Measurements from ENCODE around the gene SF3B3. TPM values are rescaled to one million over a fixed set of nuclear protein-coding genes. Genes with fewer than 3 reads are reported as not detected.

Gene SF3B3
- total RNA-seq, 1 donor from 2014 or later, result 91.3 TPM

GRCh38 chr16:70591615-70592014 is 68.0 kb downstream of the SF3B3 start:
- no peaks in the 10 kb centered on the region for H3K27me3 ChIP-seq
- H3K4me3 ChIP-seq, result no peak overlapping the region
- H3K27ac ChIP-seq, result peak overlapping the region; percentile 87
- DNase-seq (ENCODE audit: extremely low spot score in 2 of 2), result no peak
- no peaks in the 10 kb centered on the region for H3K9me3 ChIP-seq
- intact Hi-C loops (cut with DNase I), result loop anchor here (5.0 kb wide), 1 partner anchor 46 kb away; no protein-coding TSS in a partner anchor
- TF ChIP-seq CTCF (IDR thresholded peaks at IDR 0.05) (no peak), POLR2A (IDR thresholded peaks at IDR 0.05) (no peak), POLR2AphosphoS5 (IDR thresholded peaks at IDR 0.05; ENCODE audit: insufficient read depth in 1 of 2, low read depth in 1 of 2) (no peak)
- H3K4me1 ChIP-seq, result peaks cover 67% of the 10 kb centered on the region
- H3K36me3 ChIP-seq, result no peaks in the 10 kb centered on the region

GRCh38 chr16:70592106-70592571 is 68.5 kb downstream of the SF3B3 start:
- Histone ChIP-seq H3K9me3 (no peaks in the 10 kb centered on the region), H3K4me1 (peaks cover 67% of the 10 kb centered on the region), H3K27ac (peak overlapping the region; percentile 87), H3K4me3 (no peak overlapping the region), H3K27me3 (no peaks in the 10 kb centered on the region), H3K36me3 (no peaks in the 10 kb centered on the region)
- intact Hi-C loops (cut with DNase I), result loop anchor here (5.0 kb wide), 1 partner anchor 45 kb away; no protein-coding TSS in a partner anchor
- TF ChIP-seq CTCF (IDR thresholded peaks at IDR 0.05) (no peak), POLR2AphosphoS5 (IDR thresholded peaks at IDR 0.05; ENCODE audit: insufficient read depth in 1 of 2, low read depth in 1 of 2) (peak; percentile 34 to 64), POLR2A (IDR thresholded peaks at IDR 0.05) (no peak)
- DNase-seq (ENCODE audit: extremely low spot score in 2 of 2), result no peak

GRCh38 chr16:70593544-70593943 is 69.9 kb downstream of the SF3B3 start:
- Histone ChIP-seq H3K27me3 (no peaks in the 10 kb centered on the region), H3K9me3 (no peaks in the 10 kb centered on the region), H3K4me1 (peaks cover 58% of the 10 kb centered on the region), H3K36me3 (no peaks in the 10 kb centered on the region), H3K27ac (no peak overlapping the region), H3K4me3 (no peak overlapping the region)
- TF ChIP-seq POLR2AphosphoS5 (IDR thresholded peaks at IDR 0.05; ENCODE audit: insufficient read depth in 1 of 2, low read depth in 1 of 2) (no peak), POLR2A (IDR thresholded peaks at IDR 0.05) (no peak), CTCF (IDR thresholded peaks at IDR 0.05) (no peak)
- intact Hi-C loops (cut with DNase I), result loop anchor here (5.0 kb wide), 1 partner anchor 44 kb away; no protein-coding TSS in a partner anchor
- DNase-seq (ENCODE audit: extremely low spot score in 2 of 2), result no peak

GRCh38 chr16:70594569-70594968 is 71.0 kb downstream of the SF3B3 start:
- Histone ChIP-seq H3K27ac (no peak overlapping the region), H3K4me1 (peaks cover 47% of the 10 kb centered on the region), H3K4me3 (no peak overlapping the region), H3K27me3 (no peaks in the 10 kb centered on the region), H3K9me3 (no peaks in the 10 kb centered on the region), H3K36me3 (no peaks in the 10 kb centered on the region)
- intact Hi-C loops (cut with DNase I), result loop anchor here (5.0 kb wide), 1 partner anchor 43 kb away; no protein-coding TSS in a partner anchor
- TF ChIP-seq POLR2A (IDR thresholded peaks at IDR 0.05) (no peak), POLR2AphosphoS5 (IDR thresholded peaks at IDR 0.05; ENCODE audit: insufficient read depth in 1 of 2, low read depth in 1 of 2) (peak in 1 of 2 donors; percentile 92)
- no peak for DNase-seq (ENCODE audit: extremely low spot score in 2 of 2)

- peaks cover 20% of the 10 kb centered on the region for H3K4me1 ChIP-seq
- intact Hi-C loops (cut with DNase I), result no loop called here
- H3K27me3 ChIP-seq, result no peaks in the 10 kb centered on the region
- H3K4me3 ChIP-seq, result no peak overlapping the region
- no peaks in the 10 kb centered on the region for H3K9me3 ChIP-seq
- no peak overlapping the region for H3K27ac ChIP-seq
- H3K36me3 ChIP-seq, result no peaks in the 10 kb centered on the region
- no peak for TF ChIP-seq POLR2AphosphoS5 (IDR thresholded peaks at IDR 0.05; ENCODE audit: insufficient read depth in 1 of 2, low read depth in 1 of 2)
- TF ChIP-seq CTCF (IDR thresholded peaks at IDR 0.05), result no peak
- no peak for DNase-seq (ENCODE audit: extremely low spot score in 2 of 2)
These were observed 73.7 kb downstream of the SF3B3 start for GRCh38 chr16:70597135-70597835.

Data from vagina (tissue), 2 donors.